Tibial nerve (tissue), 3 donors: Measurements from ENCODE around the gene ZFP3.

Source experiments
- POLR2A ChIP-seq, 2 donors: fragments of 450-650 bp; IDR thresholded peaks; one replicate each; pipeline ENCODE4 v1.6.1; 2017; ENCODE audit warnings: antibody characterized with exemption in 2 of 2, mild to moderate bottlenecking in 2 of 2, moderate library complexity in 2 of 2
- TF ChIP-seq, protein P1 (sequence below), 5 experiments: fragments of 200-600 bp in 3 of 5; fragments of 450-650 bp in 2 of 5; sonication (generic) in 3 of 5; IDR thresholded peaks; one replicate each; pipeline ENCODE4 v1.5.1; 2016 to 2019; ENCODE audit warnings: antibody characterized with exemption in 5 of 5, mild to moderate bottlenecking in 3 of 5, moderate library complexity in 2 of 5

DNA sequence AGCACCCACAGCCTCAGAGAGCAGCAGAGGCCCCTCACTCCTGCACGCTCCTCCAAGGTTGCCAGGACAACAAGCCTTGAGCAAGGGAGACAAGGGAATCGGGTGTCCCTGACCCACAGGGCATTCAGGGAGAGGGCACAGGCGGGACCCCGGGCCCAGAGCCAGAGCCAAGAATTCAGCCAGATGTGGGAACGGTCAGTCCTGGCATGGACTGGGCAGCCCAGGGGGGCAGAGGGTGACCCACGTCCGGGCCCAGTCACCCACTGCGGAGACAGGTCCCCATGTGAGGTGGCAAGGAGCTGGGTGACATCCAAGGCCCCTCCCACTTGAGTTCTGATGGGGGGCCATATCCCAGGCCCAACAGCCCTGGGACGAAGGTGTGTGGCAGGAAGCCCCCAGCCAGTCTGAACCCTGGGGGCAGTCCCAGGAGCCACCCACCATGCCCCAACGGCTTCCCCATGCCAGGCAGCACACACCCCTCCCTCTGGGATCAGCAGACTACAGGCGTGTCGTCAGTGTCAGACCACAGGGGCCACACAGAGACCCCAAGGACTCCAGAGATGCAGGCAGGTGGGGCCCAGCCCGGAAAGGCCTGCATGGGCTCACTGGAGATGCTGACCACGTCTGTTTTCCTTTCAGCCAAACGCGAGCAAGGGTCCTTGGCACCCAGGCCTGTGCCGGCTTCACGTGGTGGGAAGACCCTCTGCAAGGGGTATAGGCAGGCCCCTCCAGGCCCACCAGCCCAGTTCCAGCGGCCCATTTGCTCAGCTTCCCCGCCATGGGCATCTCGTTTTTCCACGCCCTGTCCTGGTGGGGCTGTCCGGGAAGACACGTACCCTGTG, 60.6 kb downstream of the ZFP3 start:
- TF ChIP-seq, protein P1, sequence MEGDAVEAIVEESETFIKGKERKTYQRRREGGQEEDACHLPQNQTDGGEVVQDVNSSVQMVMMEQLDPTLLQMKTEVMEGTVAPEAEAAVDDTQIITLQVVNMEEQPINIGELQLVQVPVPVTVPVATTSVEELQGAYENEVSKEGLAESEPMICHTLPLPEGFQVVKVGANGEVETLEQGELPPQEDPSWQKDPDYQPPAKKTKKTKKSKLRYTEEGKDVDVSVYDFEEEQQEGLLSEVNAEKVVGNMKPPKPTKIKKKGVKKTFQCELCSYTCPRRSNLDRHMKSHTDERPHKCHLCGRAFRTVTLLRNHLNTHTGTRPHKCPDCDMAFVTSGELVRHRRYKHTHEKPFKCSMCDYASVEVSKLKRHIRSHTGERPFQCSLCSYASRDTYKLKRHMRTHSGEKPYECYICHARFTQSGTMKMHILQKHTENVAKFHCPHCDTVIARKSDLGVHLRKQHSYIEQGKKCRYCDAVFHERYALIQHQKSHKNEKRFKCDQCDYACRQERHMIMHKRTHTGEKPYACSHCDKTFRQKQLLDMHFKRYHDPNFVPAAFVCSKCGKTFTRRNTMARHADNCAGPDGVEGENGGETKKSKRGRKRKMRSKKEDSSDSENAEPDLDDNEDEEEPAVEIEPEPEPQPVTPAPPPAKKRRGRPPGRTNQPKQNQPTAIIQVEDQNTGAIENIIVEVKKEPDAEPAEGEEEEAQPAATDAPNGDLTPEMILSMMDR (IDR thresholded peaks at IDR 0.05) = no peak
- no peak for TF ChIP-seq POLR2A (IDR thresholded peaks at IDR 0.05)
